ENCODE measurements around the gene MTR. TPM values are rescaled to one million over a fixed set of nuclear protein-coding genes. Genes with fewer than 3 reads are reported as not detected.
A peak's percentile ranks its signal among the peaks of the same experiment; 100 is the strongest.

MTR gene
- total RNA-seq (2021) (27.5 to 36.1 TPM (median 34.5 TPM) in 3 replicates), Bru-seq, nascent RNA (percentile 85 among the genes with signal in this experiment)
- long read RNA-seq, experiment 1, full-length matches to known transcripts, result 19 of 73 reads
- long read RNA-seq, experiment 1, partial matches to known transcripts, result 31 of 73 reads
- long read RNA-seq, experiment 1, other reads (novel, unspliced or antisense), result 23 of 73 reads
- long read RNA-seq, experiment 2, partial matches to known transcripts, result 14 of 24 reads
- long read RNA-seq, experiment 2, other reads (novel, unspliced or antisense), result 10 of 24 reads
- long read RNA-seq, experiment 3, partial matches to known transcripts, result 1 of 1 reads
- long read RNA-seq, experiment 3, other reads (novel, unspliced or antisense), result 0 of 1 reads

- ChIA-PET CTCF (interaction anchor here (1.0 to 1.7 kb wide), 6 partner anchors 9 to 767 kb away, joined by 3 to 12 read pairs (median 10); partner anchors contain the start of gene HEATR1), POLR2A (interaction anchor here (0.7 to 1.1 kb wide), 3 partner anchors 21 to 191 kb away, joined by 3 read pairs; partner anchors contain the start of gene HEATR1)
- Mint-ChIP-seq H3K27ac (peak within 1 kb of the TSS; percentile 87), H3K36me3 (no peaks in the 10 kb centered on the region), H3K9me3 (no peaks in the 10 kb centered on the region), H3K4me3 (peak within 1 kb of the TSS; percentile 90), H3K4me1 (peaks cover 19% of the 10 kb centered on the region), H3K27me3 (ENCODE audit: low read depth) (peaks cover 24% of the 10 kb centered on the region)
- peak; percentile 99 for ATAC-seq
- DNase-seq (ENCODE audit: low spot score), result peak; percentile 97
- TF ChIP-seq ATF1 (CRISPR knock-in tag; IDR thresholded peaks at IDR 0.05), result 0 out of 2 replicates have a peak, but pooled peaks have one; percentile 70
- TF ChIP-seq CTCF (IDR thresholded peaks at IDR 0.05), result no peak
- TF ChIP-seq TP53 (CRISPR knock-in tag; IDR thresholded peaks at IDR 0.05), result no peak
- TF ChIP-seq ETV6 (CRISPR knock-in tag; IDR thresholded peaks at IDR 0.05), result peak; percentile 48; the same call in 1 of the 2 replicates
- TF ChIP-seq GTF2I (CRISPR knock-in tag; conservative IDR thresholded peaks at IDR 0.05), result no peak
- TF ChIP-seq, protein P1, sequence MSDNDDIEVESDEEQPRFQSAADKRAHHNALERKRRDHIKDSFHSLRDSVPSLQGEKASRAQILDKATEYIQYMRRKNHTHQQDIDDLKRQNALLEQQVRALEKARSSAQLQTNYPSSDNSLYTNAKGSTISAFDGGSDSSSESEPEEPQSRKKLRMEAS (CRISPR knock-in tag; IDR thresholded peaks at IDR 0.05), result peak; percentile 96
- TF ChIP-seq E2F1 (CRISPR knock-in tag; IDR thresholded peaks at IDR 0.05), result no peak
- TF ChIP-seq, protein P2, sequence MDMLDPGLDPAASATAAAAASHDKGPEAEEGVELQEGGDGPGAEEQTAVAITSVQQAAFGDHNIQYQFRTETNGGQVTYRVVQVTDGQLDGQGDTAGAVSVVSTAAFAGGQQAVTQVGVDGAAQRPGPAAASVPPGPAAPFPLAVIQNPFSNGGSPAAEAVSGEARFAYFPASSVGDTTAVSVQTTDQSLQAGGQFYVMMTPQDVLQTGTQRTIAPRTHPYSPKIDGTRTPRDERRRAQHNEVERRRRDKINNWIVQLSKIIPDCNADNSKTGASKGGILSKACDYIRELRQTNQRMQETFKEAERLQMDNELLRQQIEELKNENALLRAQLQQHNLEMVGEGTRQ (CRISPR knock-in tag; IDR thresholded peaks at IDR 0.05), result no peak
- TF ChIP-seq ZNF219 (CRISPR knock-in tag; IDR thresholded peaks at IDR 0.05; ENCODE audit: borderline replicate concordance), result 0 out of 2 replicates have a peak, but pooled peaks have one; percentile 68
- no peak for TF ChIP-seq AFF4 (CRISPR knock-in tag; IDR thresholded peaks at IDR 0.05; ENCODE audit: borderline replicate concordance)
- no peak for TF ChIP-seq HMGA2 (CRISPR knock-in tag; IDR thresholded peaks at IDR 0.05)
- TF ChIP-seq, protein P3, sequence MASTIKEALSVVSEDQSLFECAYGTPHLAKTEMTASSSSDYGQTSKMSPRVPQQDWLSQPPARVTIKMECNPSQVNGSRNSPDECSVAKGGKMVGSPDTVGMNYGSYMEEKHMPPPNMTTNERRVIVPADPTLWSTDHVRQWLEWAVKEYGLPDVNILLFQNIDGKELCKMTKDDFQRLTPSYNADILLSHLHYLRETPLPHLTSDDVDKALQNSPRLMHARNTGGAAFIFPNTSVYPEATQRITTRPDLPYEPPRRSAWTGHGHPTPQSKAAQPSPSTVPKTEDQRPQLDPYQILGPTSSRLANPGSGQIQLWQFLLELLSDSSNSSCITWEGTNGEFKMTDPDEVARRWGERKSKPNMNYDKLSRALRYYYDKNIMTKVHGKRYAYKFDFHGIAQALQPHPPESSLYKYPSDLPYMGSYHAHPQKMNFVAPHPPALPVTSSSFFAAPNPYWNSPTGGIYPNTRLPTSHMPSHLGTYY (CRISPR knock-in tag; IDR thresholded peaks at IDR 0.05), result no peak
- no peak for TF ChIP-seq NR2C2 (CRISPR knock-in tag; IDR thresholded peaks at IDR 0.05)
- TF ChIP-seq ZNF671 (CRISPR knock-in tag; IDR thresholded peaks at IDR 0.05), result no peak
- TF ChIP-seq, protein P4, sequence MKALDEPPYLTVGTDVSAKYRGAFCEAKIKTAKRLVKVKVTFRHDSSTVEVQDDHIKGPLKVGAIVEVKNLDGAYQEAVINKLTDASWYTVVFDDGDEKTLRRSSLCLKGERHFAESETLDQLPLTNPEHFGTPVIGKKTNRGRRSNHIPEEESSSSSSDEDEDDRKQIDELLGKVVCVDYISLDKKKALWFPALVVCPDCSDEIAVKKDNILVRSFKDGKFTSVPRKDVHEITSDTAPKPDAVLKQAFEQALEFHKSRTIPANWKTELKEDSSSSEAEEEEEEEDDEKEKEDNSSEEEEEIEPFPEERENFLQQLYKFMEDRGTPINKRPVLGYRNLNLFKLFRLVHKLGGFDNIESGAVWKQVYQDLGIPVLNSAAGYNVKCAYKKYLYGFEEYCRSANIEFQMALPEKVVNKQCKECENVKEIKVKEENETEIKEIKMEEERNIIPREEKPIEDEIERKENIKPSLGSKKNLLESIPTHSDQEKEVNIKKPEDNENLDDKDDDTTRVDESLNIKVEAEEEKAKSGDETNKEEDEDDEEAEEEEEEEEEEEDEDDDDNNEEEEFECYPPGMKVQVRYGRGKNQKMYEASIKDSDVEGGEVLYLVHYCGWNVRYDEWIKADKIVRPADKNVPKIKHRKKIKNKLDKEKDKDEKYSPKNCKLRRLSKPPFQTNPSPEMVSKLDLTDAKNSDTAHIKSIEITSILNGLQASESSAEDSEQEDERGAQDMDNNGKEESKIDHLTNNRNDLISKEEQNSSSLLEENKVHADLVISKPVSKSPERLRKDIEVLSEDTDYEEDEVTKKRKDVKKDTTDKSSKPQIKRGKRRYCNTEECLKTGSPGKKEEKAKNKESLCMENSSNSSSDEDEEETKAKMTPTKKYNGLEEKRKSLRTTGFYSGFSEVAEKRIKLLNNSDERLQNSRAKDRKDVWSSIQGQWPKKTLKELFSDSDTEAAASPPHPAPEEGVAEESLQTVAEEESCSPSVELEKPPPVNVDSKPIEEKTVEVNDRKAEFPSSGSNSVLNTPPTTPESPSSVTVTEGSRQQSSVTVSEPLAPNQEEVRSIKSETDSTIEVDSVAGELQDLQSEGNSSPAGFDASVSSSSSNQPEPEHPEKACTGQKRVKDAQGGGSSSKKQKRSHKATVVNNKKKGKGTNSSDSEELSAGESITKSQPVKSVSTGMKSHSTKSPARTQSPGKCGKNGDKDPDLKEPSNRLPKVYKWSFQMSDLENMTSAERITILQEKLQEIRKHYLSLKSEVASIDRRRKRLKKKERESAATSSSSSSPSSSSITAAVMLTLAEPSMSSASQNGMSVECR (CRISPR knock-in tag; IDR thresholded peaks at IDR 0.05; ENCODE audit: borderline replicate concordance), result peak; percentile 49; the same call in 1 of the 2 replicates
- TF ChIP-seq E2F5 (CRISPR knock-in tag; IDR thresholded peaks at IDR 0.05), result peak; percentile 56
- no peak for TF ChIP-seq SMAD4 (CRISPR knock-in tag; IDR thresholded peaks at IDR 0.05)
- TF ChIP-seq RORB (CRISPR knock-in tag; IDR thresholded peaks at IDR 0.05), result no peak
These were observed at the start of gene MTR for GRCh38 chr1:236795035-236795756. TSS of gene MTR (plus strand) at chr1:236795292. CDS start at chr1:236795704, 412 bp downstream.

All from WTC11 (cell line).